GM13977 (cell line): Measurements from ENCODE around the gene LRP1B.

ENCODE experiments used
- DNase-seq: peaks from one replicate; pipeline ENCODE4 v3.0.0; 2012; ENCODE audit warnings: low spot score
- in situ Hi-C: fragments of 300-500 bp; cut with MboI; formaldehyde crosslinking; loops from one replicate; pipeline ENCODE4 v1.12.0; 2022; ENCODE audit warnings: low sequenced_read_pairs, low pct_unique_long_range_greater_than_20kb, mixed read lengths, inconsistent platforms; ENCODE audit not compliant: unreplicated experiment
- TF ChIP-seq, protein P1 (sequence below): IDR thresholded peaks from 2 replicates; pipeline ENCODE4 v1.5.1; 2012; ENCODE audit warnings: mild to moderate bottlenecking, control low read depth; ENCODE audit not compliant: insufficient read depth; ENCODE audit errors: extremely low read depth, missing control alignments

LRP1B gene

DNA sequence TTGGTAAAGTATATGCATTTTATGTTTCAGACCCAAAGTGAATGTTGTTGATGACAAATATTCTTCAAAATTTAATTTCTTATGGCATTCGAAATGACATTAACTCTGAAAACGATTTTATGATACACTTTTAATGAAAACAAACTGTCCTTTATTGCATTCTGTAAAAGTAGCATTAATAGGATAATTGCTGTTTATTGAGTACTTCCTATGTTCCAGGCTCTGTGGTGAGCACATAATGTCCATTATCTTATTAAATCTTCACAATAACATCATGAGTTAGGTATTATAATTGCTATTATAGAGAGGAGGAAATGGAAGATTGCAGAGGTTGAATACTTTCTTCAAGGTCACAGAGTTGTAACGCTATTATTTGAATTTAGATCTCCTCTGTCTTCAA is 638.0 kb downstream of the LRP1B start:
- TF ChIP-seq, protein P1, sequence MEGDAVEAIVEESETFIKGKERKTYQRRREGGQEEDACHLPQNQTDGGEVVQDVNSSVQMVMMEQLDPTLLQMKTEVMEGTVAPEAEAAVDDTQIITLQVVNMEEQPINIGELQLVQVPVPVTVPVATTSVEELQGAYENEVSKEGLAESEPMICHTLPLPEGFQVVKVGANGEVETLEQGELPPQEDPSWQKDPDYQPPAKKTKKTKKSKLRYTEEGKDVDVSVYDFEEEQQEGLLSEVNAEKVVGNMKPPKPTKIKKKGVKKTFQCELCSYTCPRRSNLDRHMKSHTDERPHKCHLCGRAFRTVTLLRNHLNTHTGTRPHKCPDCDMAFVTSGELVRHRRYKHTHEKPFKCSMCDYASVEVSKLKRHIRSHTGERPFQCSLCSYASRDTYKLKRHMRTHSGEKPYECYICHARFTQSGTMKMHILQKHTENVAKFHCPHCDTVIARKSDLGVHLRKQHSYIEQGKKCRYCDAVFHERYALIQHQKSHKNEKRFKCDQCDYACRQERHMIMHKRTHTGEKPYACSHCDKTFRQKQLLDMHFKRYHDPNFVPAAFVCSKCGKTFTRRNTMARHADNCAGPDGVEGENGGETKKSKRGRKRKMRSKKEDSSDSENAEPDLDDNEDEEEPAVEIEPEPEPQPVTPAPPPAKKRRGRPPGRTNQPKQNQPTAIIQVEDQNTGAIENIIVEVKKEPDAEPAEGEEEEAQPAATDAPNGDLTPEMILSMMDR, result no peak
- in situ Hi-C loops, result no loop called here
- DNase-seq, result no peak

DNA sequence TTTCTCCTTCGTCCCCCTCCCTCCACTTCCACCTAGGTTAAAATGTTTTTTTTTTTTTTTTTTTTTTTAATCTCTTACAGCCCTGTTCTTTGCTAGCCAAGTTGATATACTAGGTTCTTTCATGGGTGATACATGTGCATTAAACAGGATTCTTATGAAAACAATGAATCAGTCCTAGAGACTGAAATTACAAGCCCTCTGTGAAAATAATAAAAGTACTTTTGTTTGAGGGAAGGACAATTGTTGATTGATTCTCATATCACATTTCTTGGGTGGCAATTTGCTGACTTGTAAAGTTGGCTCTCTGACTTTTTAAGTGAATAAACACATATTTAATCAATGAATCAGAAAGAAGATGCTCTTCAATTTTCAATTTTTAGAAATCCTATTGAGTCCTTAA is 639.9 kb downstream of the LRP1B start:
- TF ChIP-seq, protein P1, result no peak
- no peak for DNase-seq
- in situ Hi-C loops, result no loop called here

DNA sequence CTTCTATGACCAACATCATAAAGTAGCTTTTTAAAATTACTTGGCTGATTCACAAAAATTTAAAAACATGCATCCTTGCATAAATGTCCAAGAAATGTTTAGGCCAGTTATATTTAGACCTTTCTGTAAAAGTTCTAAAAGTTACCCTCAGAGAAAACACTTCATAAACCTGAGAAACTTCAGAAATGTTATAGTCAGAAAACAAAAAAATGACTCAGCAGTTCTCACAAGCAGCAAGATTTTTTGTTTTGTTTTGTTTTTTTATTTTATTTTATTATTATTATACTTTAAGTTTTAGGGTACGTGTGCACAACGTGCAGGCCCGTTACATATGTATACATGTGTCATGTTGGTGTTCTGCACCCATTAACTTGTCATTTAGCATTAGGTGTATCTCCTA is 648.1 kb downstream of the LRP1B start:
- DNase-seq, result no peak
- in situ Hi-C loops, result no loop called here
- TF ChIP-seq, protein P1, result no peak

DNA sequence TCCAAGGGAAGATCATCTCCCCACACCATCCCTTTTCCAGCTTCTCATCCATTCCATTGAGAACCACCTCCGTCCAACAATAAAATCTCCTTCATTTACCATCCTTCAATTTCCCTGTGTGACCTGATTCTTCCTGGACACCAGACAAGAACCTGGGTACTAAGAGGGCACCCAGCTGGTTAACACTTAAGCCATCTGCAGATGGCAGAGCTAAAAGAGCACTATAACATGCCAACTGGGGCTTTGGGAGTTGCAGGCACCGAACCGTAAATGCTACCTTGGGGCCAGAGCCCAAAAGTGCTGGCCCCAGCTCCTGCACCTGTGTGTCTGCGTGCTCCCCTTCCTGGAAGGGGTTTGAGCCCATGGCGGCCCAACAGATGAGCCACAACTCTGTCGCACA is 655.0 kb downstream of the LRP1B start:
- DNase-seq, result no peak
- TF ChIP-seq, protein P1, result no peak
- in situ Hi-C loops, result no loop called here

DNA sequence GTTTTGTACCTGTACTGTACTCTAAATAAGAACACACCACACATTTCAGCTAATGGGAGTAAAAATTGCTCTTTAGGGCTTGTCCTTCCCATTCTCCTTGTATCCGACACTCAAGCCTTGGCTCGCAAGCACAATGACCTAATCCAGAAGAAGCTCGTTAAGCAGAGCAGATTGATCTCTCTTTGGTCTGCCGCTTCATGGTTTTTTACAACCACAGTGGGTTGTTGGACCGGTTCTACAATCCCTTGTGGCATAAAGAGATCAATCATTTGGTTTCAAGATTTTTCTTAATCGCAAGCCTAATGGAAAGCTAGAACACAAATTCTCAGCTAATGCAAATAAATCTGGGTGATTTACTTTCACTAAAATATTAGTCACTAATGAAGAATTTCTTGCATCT is 662.1 kb downstream of the LRP1B start:
- in situ Hi-C loops, result no loop called here

DNA sequence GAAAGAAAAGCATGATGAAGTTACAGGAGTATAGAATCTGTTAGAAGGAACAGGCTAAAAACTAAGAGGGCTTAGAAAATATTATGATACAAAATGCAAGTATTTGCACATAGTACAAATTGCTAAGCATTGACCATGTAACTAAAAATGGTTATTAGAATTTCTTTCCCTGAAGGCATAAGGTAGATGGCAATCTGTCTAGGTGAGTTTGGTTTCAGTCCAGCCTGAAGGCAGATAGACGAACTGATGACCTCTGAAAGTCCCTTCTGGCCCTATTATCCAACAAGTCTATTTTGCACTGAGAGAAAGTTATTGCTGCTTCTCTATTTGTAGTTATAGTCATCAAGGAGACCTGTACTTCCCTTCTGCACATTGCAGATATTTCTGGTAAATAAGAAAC is 663.5 kb downstream of the LRP1B start:
- TF ChIP-seq, protein P1, result no peak
- DNase-seq, result no peak
- in situ Hi-C loops, result no loop called here

More for the DNA sequence above, 662.1 kb downstream of the LRP1B start:
- no peak for DNase-seq
- TF ChIP-seq, protein P1, result no peak

DNA sequence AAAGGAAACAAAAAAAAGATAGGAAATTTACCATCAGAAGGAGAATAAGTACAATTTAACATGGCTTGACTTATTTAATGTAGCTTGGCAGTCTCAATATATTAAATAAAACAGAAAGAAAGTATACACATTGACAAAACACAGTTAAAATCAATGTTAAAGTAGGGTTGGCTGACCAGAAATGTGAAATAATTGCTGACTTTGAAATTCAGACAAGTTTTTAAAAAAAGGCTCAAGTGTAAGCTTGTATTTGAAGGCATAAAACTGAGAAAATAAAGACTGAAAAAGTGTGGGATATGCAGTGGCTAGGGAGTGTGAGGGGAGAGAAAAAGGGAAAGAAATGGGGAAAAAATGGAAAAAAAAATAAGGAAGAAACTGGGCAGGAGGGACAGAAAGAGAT is 665.8 kb downstream of the LRP1B start:
- in situ Hi-C loops, result no loop called here
- no peak for DNase-seq
- TF ChIP-seq, protein P1, result no peak
